Right lung (tissue), 5 donors: ENCODE data around the gene USB1. TPM values are rescaled to one million over a fixed set of nuclear protein-coding genes. Genes with fewer than 3 reads are reported as not detected.
"Not testable (repeated sequence)": the region's sequence is repeated elsewhere in the genome, so short reads cannot be mapped to it uniquely, and the experiment has no call there.

Experiments used
- DNase-seq, 2 donors: peaks; one replicate each; pipeline ENCODE4 v3.0.0-alpha.2; 2013
- polyA plus RNA-seq, 5 donors: library from polyadenylated mRNA; unstranded; fragments of 120-200 nt; gene quantifications; one replicate each; pipeline versions ENCODE4 v1.2.1 to v1.2.3, GENCODE V29; 2013; ENCODE audit warnings: inconsistent platforms in 1 of 5, low replicate concordance in 1 of 5; ENCODE audit not compliant: insufficient read length in 5 of 5, insufficient read depth in 1 of 5

USB1 gene
- polyA plus RNA-seq, 5 donors: 19.8 to 28.2 (median 22.5) TPM

DNA sequence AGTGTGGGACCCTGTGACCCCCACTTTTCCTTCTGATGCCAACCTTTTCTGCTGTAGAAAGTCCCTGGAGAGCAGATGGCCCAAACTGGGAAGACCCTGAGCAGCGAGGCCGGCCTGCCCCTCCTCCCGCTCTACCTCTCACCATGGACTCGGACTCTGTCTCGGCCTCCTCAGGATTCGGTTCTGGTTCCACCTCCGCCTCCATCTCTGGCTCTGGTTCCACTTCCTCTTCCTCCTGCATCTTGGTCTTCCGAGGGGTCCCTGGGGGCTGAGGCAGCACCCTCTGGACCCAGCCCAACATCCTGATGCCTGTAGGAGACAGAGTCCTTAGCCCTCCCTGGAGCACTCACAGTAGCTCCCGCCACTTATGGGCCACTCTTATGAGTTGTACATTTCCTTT lies 34.2 kb upstream of the USB1 start:
- DNase-seq: no peak

DNA sequence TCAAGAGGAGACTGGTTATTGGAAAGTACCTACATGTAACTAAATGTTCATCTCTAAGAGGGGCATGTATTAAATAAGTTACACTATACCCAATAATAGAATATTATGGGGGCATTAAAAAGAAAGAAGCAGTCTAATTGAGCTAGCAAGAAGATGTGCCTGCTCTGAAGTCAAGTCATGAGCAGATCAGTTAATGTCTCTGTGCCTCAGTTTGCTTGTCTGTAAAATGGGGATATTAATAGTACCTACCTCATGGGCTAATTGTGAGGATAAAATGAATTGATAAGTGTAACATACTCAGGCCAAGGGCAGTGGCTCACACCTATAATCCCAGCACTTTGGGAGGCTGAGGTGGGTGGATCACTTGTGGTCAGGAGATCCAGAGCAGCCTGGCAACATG lies 33.3 kb upstream of the USB1 start:
- no peak for DNase-seq

- DNase-seq: no peak
Observed at GRCh38 chr16:57969451-57970123, 31.6 kb upstream of the USB1 start.

- no peak for DNase-seq
Observed at GRCh38 chr16:57970319-57970718, 30.9 kb upstream of the USB1 start.

DNA sequence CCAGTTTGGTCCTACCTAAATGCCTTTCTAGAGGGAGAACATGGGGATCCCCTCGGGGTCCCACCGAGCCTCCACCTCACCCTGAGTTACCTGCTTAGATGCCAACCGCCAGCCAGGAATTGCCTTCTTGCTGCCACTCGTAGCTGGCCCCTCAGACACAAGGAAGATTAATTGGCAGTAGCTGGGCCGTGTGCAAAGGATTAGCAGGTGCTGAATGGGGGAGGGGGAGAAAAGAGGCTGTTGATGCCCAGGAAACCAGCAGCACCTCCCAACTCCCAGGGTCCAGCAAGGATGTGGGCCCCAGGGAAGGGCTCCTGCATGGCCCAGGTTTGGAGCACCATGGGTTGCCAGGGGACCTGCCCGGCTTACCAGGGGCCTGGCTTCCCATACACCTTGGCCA lies 30.2 kb upstream of the USB1 start, which contains the start of gene CNGB1:
Gene CNGB1, minus strand, starts transcription at position 159 of the 400 bp plus-strand sequence. CDS start 3,842 bp downstream, outside the sequence.
- DNase-seq: no peak

DNA sequence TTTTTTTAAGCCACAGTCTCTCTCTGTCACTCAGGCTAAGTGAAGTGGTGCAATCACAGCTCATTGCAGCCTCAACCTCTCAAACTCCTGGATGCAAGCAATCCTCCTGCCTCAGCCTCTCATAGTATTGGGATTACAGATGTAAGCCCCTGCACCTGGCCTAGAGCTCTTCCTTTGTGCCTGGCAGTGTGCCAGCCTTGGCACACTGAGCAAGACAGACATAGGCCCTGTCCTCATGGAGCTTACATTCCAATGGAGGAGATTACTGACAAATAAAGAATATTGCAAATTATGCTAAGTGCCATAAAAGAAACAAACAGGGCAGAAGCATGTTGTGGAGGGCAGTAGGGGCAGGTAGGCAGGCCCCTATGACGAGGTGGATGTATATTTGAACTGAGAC lies 29.4 kb upstream of the USB1 start:
- DNase-seq: no peak

DNA sequence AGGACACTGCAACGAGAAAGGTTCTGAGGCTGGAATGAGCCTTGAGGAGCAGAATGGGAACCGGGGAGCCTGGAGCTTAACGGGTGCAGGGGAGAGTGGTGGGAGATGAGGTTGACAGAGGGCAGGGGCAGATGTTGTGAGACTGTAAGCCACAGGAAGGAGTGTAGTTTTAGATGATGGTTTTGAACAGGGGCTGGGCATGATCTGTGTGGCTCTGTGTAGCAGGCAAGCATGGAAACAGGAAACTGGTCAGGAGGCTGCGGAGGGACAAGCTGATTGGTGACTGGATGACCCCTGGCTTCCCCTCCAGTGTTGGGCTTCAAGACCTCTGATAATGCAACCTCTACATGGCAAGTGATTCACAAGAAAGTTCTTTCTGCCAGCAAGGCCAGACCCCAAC lies 28.9 kb upstream of the USB1 start:
- DNase-seq: no peak

GRCh38 chr16:57976331-57976796 lies 24.8 kb upstream of the USB1 start:
- no peak for DNase-seq

GRCh38 chr16:57977418-57978069 lies 23.7 kb upstream of the USB1 start:
- no peak for DNase-seq

GRCh38 chr16:57978070-57978465 lies 23.1 kb upstream of the USB1 start:
- not testable (repeated sequence) for DNase-seq

DNA sequence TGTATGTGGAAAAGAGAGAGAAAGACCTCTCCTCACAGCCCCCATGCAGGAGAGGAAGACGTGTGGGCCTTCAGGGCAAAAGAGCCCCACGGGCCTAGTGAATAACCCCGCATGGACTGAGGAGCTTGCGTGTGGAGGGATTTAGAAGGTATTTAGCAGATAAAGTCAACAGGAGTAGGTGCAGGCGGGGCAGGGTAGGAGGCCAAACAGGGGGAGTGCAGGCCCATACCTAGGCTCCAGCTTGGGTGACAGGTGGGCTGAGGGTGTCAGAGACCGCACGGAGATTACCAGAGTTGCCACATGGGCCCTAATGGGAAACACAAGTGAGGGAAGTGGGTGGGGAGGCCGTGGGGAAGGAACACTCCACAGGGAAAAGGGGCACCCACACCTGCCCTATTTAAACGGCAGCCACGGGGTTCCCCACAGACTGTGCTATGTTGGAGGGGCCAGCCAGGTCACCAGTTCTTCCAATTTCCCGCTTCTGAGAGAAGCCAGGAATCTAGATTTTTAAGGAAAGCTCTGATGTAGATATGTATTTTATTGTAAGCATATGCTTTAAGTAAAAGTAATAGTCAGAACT lies 22.1 kb upstream of the USB1 start:
- DNase-seq: no peak

GRCh38 chr16:57981636-57982035 lies 19.6 kb upstream of the USB1 start:
- no peak for DNase-seq

GRCh38 chr16:57982385-57982784 lies 18.8 kb upstream of the USB1 start:
- no peak for DNase-seq

- peak; percentile 75 to 78 for DNase-seq
Observed at GRCh38 chr16:57984443-57985203, 16.6 kb upstream of the USB1 start.

- peak in 1 of 2 donors; percentile 9 for DNase-seq
Observed at GRCh38 chr16:57985204-57986181, 15.7 kb upstream of the USB1 start.

DNA sequence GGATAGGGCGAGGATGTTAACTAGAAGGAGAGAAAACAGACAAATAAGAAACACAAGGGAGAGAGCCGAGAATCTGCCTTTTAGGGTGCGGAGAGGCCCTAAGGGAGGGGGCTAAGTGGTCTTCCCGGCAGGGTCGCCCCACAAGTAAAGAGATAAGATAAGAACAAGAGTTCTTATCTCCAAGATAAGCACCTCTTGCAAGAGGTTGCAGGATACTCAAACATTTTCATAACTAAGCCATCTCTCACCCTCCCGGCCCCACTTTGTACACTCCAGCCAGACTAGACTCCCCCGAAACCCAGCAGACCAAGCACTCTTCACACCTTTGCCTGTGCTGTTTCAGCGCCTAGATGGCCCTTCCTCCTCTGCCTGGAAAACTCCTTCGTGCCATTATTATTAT lies 15.0 kb upstream of the USB1 start:
- peak in 1 of 2 donors; percentile 4 for DNase-seq

GRCh38 chr16:57987441-57988177 lies 13.6 kb upstream of the USB1 start:
- no peak for DNase-seq

GRCh38 chr16:57988929-57989328 lies 12.3 kb upstream of the USB1 start:
- DNase-seq: no peak

DNA sequence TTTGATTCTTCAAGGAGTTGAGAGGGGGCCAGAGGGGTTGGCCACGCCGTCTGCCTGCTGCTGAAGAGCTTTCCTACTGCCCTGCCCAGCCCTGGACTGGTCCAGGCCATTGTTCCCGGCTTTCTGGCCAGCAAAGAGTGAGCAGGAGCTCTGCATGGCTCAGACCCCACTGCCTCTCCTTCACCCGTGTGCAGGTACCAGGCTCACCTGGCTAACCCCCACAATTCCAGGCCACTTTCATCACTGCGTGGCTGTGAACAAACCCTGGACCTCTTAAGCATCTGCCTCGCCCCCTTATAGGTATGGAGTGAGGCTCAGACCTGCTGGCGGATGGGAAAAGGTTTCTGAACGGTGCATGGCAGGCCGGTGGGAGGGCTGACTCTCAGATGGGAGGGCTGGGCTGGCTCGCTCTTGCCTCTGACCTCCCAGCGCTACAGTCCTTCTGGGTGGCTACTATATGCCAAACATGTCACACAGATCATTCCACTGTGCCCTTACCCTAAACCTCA lies 9.6 kb upstream of the USB1 start:
- DNase-seq: no peak

DNA sequence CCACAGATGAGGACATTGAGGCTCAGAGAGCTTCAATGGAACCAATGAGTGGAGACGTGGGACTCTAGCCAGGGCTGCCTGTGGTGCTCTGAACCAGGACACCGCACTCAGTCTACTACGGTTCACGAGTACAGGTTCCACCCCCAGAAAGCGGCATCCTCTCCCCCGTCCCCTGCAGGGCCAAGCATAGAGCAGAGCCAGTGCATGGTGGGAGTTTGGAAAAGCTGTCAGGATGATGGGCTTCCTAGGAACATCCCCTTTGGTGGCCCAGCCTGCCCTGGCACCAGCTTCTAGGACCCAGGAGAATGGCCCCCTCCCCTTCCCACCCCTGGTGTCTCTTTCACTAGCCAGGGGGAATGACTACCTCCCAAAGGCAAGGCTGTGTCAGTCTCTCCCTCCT lies 9.1 kb upstream of the USB1 start:
- no peak for DNase-seq
